Adrenal gland (tissue), 5 donors: Measurements from ENCODE around the gene OR2T33.

ENCODE experiments used
- CTCF ChIP-seq, 6 experiments: fragments of 450-650 bp in 4 of 6; fragments of 200-600 bp in 2 of 6; sonication (generic) in 1 of 6; IDR thresholded peaks; 1 replicate in 5 of 6; 2 replicates in 1 of 6; pipeline versions ENCODE4 v1.5.1 to v1.8.0; 2016 to 2021; ENCODE audit warnings: antibody characterized with exemption in 6 of 6, mild to moderate bottlenecking in 2 of 6, moderate library complexity in 1 of 6
- POLR2A ChIP-seq, 2 donors: fragments of 450-650 bp; IDR thresholded peaks; one replicate each; pipeline ENCODE4 v1.6.1; 2017; ENCODE audit warnings: antibody characterized with exemption in 2 of 2, mild to moderate bottlenecking in 2 of 2, moderate library complexity in 1 of 2
- donor health status: DM: no; HTN: no; CAD: no.

DNA sequence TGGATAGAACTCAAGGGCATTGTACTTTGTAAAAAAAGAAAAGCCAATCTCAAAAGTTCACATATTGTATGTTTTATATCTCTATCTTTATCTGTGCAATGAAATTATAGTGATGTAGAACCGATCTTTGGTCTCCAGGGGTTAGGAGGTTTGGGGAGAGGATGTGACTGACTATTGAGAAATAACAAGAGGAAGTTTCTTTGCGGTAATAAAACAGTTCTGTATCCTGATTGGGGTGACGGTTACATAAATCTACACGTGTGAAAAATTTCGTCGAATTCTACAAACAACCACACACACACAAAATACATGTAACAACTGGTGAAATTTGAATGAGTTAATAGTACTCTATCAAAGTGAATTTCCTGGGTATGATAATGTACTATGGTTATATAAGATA is 10.6 kb upstream of the OR2T33 start:
- no peak for TF ChIP-seq CTCF (IDR thresholded peaks at IDR 0.05)
- TF ChIP-seq POLR2A (IDR thresholded peaks at IDR 0.05): no peak
